ENCODE data around the gene ZCCHC3. TPM values are rescaled to one million over a fixed set of nuclear protein-coding genes. Genes with fewer than 3 reads are reported as not detected.

ZCCHC3 gene
- total RNA-seq, 1 donor from 2014 or later = 40.0 TPM

- TF ChIP-seq CTCF (IDR thresholded peaks at IDR 0.05; ENCODE audit: unreplicated experiment) = no peak
- no peaks in the 10 kb centered on the region for H3K9me3 Mint-ChIP-seq (ENCODE audit: unreplicated experiment)
- H3K27ac Mint-ChIP-seq (ENCODE audit: unreplicated experiment) = no peak overlapping the region
- H3K4me1 Mint-ChIP-seq (ENCODE audit: unreplicated experiment) = peaks cover 6% of the 10 kb centered on the region
- no peak for DNase-seq (ENCODE audit: low spot score)
- peaks cover 10% of the 10 kb centered on the region for H3K36me3 Mint-ChIP-seq (ENCODE audit: low read depth, unreplicated experiment)
- H3K27me3 Mint-ChIP-seq (ENCODE audit: unreplicated experiment) = peaks cover 5% of the 10 kb centered on the region
- no peak overlapping the region for H3K4me3 Mint-ChIP-seq (ENCODE audit: unreplicated experiment)
These were observed 19.1 kb downstream of the ZCCHC3 start for GRCh38 chr20:316316-317068.

GRCh38 chr20:324177-325044 is 27.0 kb downstream of the ZCCHC3 start:
- peak; percentile 93 for DNase-seq (ENCODE audit: low spot score)
- peak; percentile 21 for TF ChIP-seq CTCF (IDR thresholded peaks at IDR 0.05; ENCODE audit: unreplicated experiment)
- Mint-ChIP-seq H3K4me3 (ENCODE audit: unreplicated experiment) (peak overlapping the region; percentile 98), H3K4me1 (ENCODE audit: unreplicated experiment) (peaks cover 26% of the 10 kb centered on the region), H3K36me3 (ENCODE audit: low read depth, unreplicated experiment) (peaks cover 28% of the 10 kb centered on the region), H3K27ac (ENCODE audit: unreplicated experiment) (peak overlapping the region; percentile 88), H3K9me3 (ENCODE audit: unreplicated experiment) (no peaks in the 10 kb centered on the region), H3K27me3 (ENCODE audit: unreplicated experiment) (peaks cover 9% of the 10 kb centered on the region)

GRCh38 chr20:325045-325888 is 27.9 kb downstream of the ZCCHC3 start, which contains the start of gene SOX12:
Gene SOX12, plus strand, starts transcription at chr20:325552. Its CDS starts 373 bp downstream, at chr20:325925.
- peak; percentile 100 for DNase-seq (ENCODE audit: low spot score)
- Mint-ChIP-seq H3K36me3 (ENCODE audit: low read depth, unreplicated experiment) (peaks cover 28% of the 10 kb centered on the region), H3K27ac (ENCODE audit: unreplicated experiment) (peak within 1 kb of the TSS; percentile 88), H3K4me1 (ENCODE audit: unreplicated experiment) (peaks cover 35% of the 10 kb centered on the region), H3K9me3 (ENCODE audit: unreplicated experiment) (no peaks in the 10 kb centered on the region), H3K4me3 (ENCODE audit: unreplicated experiment) (peak within 1 kb of the TSS; percentile 98), H3K27me3 (ENCODE audit: unreplicated experiment) (peaks cover 9% of the 10 kb centered on the region)
- TF ChIP-seq CTCF (IDR thresholded peaks at IDR 0.05; ENCODE audit: unreplicated experiment) = no peak

- H3K9me3 Mint-ChIP-seq (ENCODE audit: unreplicated experiment) = no peaks in the 10 kb centered on the region
- TF ChIP-seq CTCF (IDR thresholded peaks at IDR 0.05; ENCODE audit: unreplicated experiment) = no peak
- H3K27me3 Mint-ChIP-seq (ENCODE audit: unreplicated experiment) = peaks cover 9% of the 10 kb centered on the region
- H3K4me3 Mint-ChIP-seq (ENCODE audit: unreplicated experiment) = peak overlapping the region; percentile 92
- peak; percentile 67 for DNase-seq (ENCODE audit: low spot score)
- peaks cover 22% of the 10 kb centered on the region for H3K36me3 Mint-ChIP-seq (ENCODE audit: low read depth, unreplicated experiment)
- no peak overlapping the region for H3K27ac Mint-ChIP-seq (ENCODE audit: unreplicated experiment)
- H3K4me1 Mint-ChIP-seq (ENCODE audit: unreplicated experiment) = peaks cover 38% of the 10 kb centered on the region
These were observed 28.7 kb downstream of the ZCCHC3 start for GRCh38 chr20:325889-326644.

Measured in endothelial cell (in vitro differentiated cells).